ENCODE measurements around the gene AADACL4.

DNA sequence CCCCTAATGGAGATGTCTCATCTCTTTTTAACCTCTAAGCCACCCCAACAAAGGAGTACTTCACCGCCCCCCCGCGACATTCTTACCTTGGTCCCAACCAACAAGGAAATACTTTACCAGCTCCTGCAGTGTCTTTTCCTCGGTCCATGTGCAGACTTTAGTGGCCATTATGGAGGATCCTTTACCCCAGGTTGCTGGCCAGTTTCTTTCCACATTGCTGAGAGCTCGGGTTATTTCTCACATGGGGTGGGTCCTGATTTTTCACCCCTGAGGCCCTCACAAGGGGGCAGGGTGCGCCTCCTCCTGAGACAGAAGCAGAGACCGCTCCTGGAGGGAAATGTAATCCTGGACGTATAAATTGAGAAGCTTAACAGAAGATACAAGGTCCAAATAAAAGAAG lies 69.0 kb downstream of the AADACL4 start:
- TF ChIP-seq CTCF (tag by site-specific recombination; IDR thresholded peaks at IDR 0.05) (no peak), ZNF280D (tag by site-specific recombination; IDR thresholded peaks at IDR 0.05) (no peak), ZNF302 (tag by site-specific recombination; IDR thresholded peaks at IDR 0.05; ENCODE audit: low read depth) (no peak), ZNF792 (tag by site-specific recombination; IDR thresholded peaks at IDR 0.05) (no peak), SALL2 (tag by site-specific recombination; IDR thresholded peaks at IDR 0.05; ENCODE audit: borderline replicate concordance) (no peak), ZNF510 (tag by site-specific recombination; IDR thresholded peaks at IDR 0.05; ENCODE audit: insufficient replicate concordance) (no peak), ZBTB8A (tag by site-specific recombination; IDR thresholded peaks at IDR 0.05) (no peak), ZNF776 (tag by site-specific recombination; IDR thresholded peaks at IDR 0.05; ENCODE audit: borderline replicate concordance) (no peak), ZNF223 (tag by site-specific recombination; IDR thresholded peaks at IDR 0.05) (no peak), SP2 (tag by site-specific recombination; IDR thresholded peaks at IDR 0.05) (no peak), ZNF121 (tag by site-specific recombination; IDR thresholded peaks at IDR 0.05) (no peak), KLF16 (tag by site-specific recombination; IDR thresholded peaks at IDR 0.05) (no peak), ZFP69B (tag by site-specific recombination; IDR thresholded peaks at IDR 0.05) (no peak)
- TF ChIP-seq, protein P1, sequence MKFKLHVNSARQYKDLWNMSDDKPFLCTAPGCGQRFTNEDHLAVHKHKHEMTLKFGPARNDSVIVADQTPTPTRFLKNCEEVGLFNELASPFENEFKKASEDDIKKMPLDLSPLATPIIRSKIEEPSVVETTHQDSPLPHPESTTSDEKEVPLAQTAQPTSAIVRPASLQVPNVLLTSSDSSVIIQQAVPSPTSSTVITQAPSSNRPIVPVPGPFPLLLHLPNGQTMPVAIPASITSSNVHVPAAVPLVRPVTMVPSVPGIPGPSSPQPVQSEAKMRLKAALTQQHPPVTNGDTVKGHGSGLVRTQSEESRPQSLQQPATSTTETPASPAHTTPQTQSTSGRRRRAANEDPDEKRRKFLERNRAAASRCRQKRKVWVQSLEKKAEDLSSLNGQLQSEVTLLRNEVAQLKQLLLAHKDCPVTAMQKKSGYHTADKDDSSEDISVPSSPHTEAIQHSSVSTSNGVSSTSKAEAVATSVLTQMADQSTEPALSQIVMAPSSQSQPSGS (tag by site-specific recombination; IDR thresholded peaks at IDR 0.05; ENCODE audit: low read depth), result no peak
